Progenitor cell of endocrine pancreas (in vitro differentiated cells): Measurements from ENCODE around the gene PIM2. TPM values are rescaled to one million over a fixed set of nuclear protein-coding genes. Genes with fewer than 3 reads are reported as not detected.

Experiments
- DNase-seq: peaks from one replicate; pipeline ENCODE4 v3.0.0; 2021; ENCODE audit warnings: low spot score; ENCODE audit not compliant: unreplicated experiment
- H3K27ac Mint-ChIP-seq: 2 replicates; pipeline ENCODE4 v1.8.0; 2021; ENCODE audit warnings: mild to moderate bottlenecking, moderate library complexity, mixed read lengths
- H3K27me3 Mint-ChIP-seq: 2 replicates; pipeline ENCODE4 v1.8.0; 2021; ENCODE audit warnings: mixed read lengths
- H3K36me3 Mint-ChIP-seq: 2 replicates; pipeline ENCODE4 v1.8.0; 2022; ENCODE audit warnings: mixed read lengths; ENCODE audit not compliant: insufficient read depth
- H3K4me1 Mint-ChIP-seq: 2 replicates; pipeline ENCODE4 v1.8.0; 2021; ENCODE audit warnings: low read depth, mixed read lengths
- H3K4me3 Mint-ChIP-seq: 2 replicates; pipeline ENCODE4 v1.8.0; 2021; ENCODE audit warnings: low read depth, mild to moderate bottlenecking, moderate library complexity, mixed read lengths
- H3K9me3 Mint-ChIP-seq: 2 replicates; pipeline ENCODE4 v1.8.0; 2021; ENCODE audit warnings: low read depth, mixed read lengths
- CTCF ChIP-seq: fragments of 200-600 bp; sonication (generic); IDR thresholded peaks from one replicate; pipeline ENCODE4 v1.5.0; 2021; ENCODE audit warnings: antibody characterized with exemption, mild to moderate bottlenecking; ENCODE audit not compliant: unreplicated experiment
- total RNA-seq: library from RNA; stranded (reverse); gene quantifications from 2 replicates; pipeline ENCODE4 v1.2.1, GENCODE V29; 2021

PIM2 gene
- total RNA-seq, 1 donor from 2014 or later: 10.4 TPM

GRCh38 chrX:48920718-48921104, 1.9 kb upstream of the PIM2 start:
- Mint-ChIP-seq H3K27ac (no peak overlapping the region), H3K4me1 (peaks cover 19% of the 10 kb centered on the region), H3K9me3 (peaks cover 14% of the 10 kb centered on the region), H3K27me3 (no peaks in the 10 kb centered on the region), H3K4me3 (no peak overlapping the region), H3K36me3 (peaks cover 11% of the 10 kb centered on the region)
- no peak for TF ChIP-seq CTCF
- no peak for DNase-seq

GRCh38 chrX:48919947-48920717, 1.3 kb upstream of the PIM2 start:
- H3K27me3 Mint-ChIP-seq: no peaks in the 10 kb centered on the region
- H3K4me3 Mint-ChIP-seq: peak overlapping the region; percentile 78
- peak overlapping the region; percentile 57 for H3K27ac Mint-ChIP-seq
- H3K4me1 Mint-ChIP-seq: peaks cover 19% of the 10 kb centered on the region
- TF ChIP-seq CTCF: no peak
- H3K9me3 Mint-ChIP-seq: peaks cover 12% of the 10 kb centered on the region
- DNase-seq: no peak
- peaks cover 7% of the 10 kb centered on the region for H3K36me3 Mint-ChIP-seq

- Mint-ChIP-seq H3K4me1 (peaks cover 19% of the 10 kb centered on the region), H3K27me3 (no peaks in the 10 kb centered on the region), H3K36me3 (peaks cover 7% of the 10 kb centered on the region), H3K9me3 (peaks cover 11% of the 10 kb centered on the region), H3K27ac (peak overlapping the region; percentile 94), H3K4me3 (peak overlapping the region; percentile 78)
- no peak for TF ChIP-seq CTCF
- no peak for DNase-seq
Observed at GRCh38 chrX:48919360-48919841, 577 bp upstream of the PIM2 start.

- peaks cover 8% of the 10 kb centered on the region for H3K36me3 Mint-ChIP-seq
- peaks cover 8% of the 10 kb centered on the region for H3K9me3 Mint-ChIP-seq
- TF ChIP-seq CTCF: no peak
- peaks cover 19% of the 10 kb centered on the region for H3K4me1 Mint-ChIP-seq
- H3K27ac Mint-ChIP-seq: peak overlapping the region; percentile 84
- peak overlapping the region; percentile 78 for H3K4me3 Mint-ChIP-seq
- no peaks in the 10 kb centered on the region for H3K27me3 Mint-ChIP-seq
- no peak for DNase-seq
Observed at GRCh38 chrX:48918301-48918642, 552 bp downstream of the PIM2 start.

GRCh38 chrX:48917139-48918001, 1.5 kb downstream of the PIM2 start:
- Mint-ChIP-seq H3K27ac (peak overlapping the region; percentile 90), H3K36me3 (peaks cover 8% of the 10 kb centered on the region), H3K9me3 (peaks cover 8% of the 10 kb centered on the region), H3K27me3 (no peaks in the 10 kb centered on the region), H3K4me3 (peak overlapping the region; percentile 78), H3K4me1 (peaks cover 21% of the 10 kb centered on the region)
- TF ChIP-seq CTCF: peak; percentile 85
- DNase-seq: peak; percentile 73
